Epithelial cell of proximal tubule (primary cell): ENCODE measurements around the gene KLHDC7A. TPM values are rescaled to one million over a fixed set of nuclear protein-coding genes. Genes with fewer than 3 reads are reported as not detected.
"Not testable (repeated sequence)": the region's sequence is repeated elsewhere in the genome, so short reads cannot be mapped to it uniquely, and the experiment has no call there.

ENCODE experiments used
- DNase-seq: peaks from one replicate; pipeline ENCODE4 v3.0.0-alpha.2; 2011; ENCODE audit warnings: low read depth
- H3K4me3 ChIP-seq: 2 replicates; pipeline ENCODE4 v1.5.1; 2011; ENCODE audit warnings: low read depth, mild to moderate bottlenecking, low read length
- total RNA-seq: library from RNA; depleted of rRNA; stranded (reverse); fragments of >200 nt; gene quantifications from 2 replicates; pipeline ENCODE4 v1.2.3, GENCODE V29; 2015
- TF ChIP-seq, protein P1 (sequence below): conservative IDR thresholded peaks from 2 replicates; pipeline ENCODE4 v1.5.1; 2012; ENCODE audit warnings: low read depth, mild to moderate bottlenecking, low read length

The KLHDC7A gene
- total RNA-seq, 1 donor from 2014 or later = 0.98 TPM

DNA sequence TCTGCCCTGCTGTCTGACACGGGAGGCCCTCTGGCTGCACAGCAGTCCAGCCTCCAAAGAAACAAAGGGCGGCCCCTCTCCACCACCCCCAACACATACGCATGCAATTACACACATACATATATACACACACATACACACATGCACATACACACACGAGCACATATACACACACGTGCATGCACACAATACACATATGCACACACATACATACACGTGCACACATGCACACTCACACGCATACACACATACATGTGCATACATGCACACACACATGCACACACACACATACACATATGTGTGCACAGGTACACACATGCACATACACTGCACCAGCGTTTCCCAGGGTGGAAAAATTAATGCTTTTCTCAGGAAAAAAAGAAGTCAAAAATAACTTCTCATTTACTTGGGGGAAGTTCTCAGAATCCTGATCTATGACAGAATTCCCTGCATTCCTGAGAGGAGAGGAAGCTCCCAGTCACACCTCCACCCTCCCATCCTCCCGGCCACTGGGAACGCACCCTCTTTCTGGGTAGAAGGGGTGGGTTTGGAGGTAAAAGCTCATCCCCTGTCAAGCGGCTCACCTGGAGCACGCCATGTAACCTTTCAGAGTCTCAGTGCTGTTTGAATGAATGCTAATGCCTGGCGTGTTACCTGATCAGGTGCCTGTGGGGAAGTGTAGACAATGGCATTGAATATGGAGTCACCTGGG, 33.1 kb upstream of the KLHDC7A start:
- TF ChIP-seq, protein P1, sequence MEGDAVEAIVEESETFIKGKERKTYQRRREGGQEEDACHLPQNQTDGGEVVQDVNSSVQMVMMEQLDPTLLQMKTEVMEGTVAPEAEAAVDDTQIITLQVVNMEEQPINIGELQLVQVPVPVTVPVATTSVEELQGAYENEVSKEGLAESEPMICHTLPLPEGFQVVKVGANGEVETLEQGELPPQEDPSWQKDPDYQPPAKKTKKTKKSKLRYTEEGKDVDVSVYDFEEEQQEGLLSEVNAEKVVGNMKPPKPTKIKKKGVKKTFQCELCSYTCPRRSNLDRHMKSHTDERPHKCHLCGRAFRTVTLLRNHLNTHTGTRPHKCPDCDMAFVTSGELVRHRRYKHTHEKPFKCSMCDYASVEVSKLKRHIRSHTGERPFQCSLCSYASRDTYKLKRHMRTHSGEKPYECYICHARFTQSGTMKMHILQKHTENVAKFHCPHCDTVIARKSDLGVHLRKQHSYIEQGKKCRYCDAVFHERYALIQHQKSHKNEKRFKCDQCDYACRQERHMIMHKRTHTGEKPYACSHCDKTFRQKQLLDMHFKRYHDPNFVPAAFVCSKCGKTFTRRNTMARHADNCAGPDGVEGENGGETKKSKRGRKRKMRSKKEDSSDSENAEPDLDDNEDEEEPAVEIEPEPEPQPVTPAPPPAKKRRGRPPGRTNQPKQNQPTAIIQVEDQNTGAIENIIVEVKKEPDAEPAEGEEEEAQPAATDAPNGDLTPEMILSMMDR = no peak
- H3K4me3 ChIP-seq = no peak overlapping the region
- DNase-seq = no peak

DNA sequence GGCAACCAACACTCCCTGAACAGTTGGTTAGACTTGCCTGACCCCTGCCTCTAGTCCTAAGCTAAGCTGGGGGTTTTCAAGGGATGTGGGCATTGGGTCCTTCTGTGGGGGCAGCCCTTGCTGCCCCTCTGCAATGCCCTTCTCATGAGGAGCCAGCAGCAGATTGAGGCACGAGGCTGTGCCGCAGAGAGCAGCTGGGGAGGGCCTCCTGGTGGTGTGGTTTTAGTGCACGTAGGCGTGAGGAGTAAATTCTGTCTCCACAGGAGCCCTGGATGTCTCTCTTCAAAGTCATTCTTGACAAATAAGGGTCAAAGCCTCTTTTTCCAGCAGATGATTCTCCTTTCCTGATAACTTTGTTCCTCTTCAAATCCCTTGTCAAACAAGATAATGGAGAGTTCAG, 31.8 kb upstream of the KLHDC7A start:
- no peak for DNase-seq
- H3K4me3 ChIP-seq = no peak overlapping the region
- TF ChIP-seq, protein P1 = no peak

DNA sequence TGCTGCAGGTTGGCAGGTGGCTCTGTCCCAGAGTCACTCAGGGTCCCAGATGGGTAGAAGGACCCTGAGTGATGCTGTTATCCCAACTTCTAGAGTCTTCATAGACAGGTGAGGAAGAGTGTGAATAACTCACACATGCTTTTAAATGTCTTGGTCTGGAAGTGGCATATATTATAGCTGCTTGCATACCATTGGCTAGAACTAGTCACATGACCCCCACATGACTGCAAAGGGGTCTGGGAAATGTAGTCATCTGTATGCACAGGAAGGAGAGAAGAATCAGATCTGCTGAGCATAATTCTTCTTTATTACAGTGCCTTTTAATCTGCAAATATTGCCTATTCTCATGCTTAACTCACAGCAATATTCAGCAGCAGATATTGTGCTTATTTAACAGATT, 28.2 kb upstream of the KLHDC7A start:
- peak; percentile 1 for DNase-seq

DNA sequence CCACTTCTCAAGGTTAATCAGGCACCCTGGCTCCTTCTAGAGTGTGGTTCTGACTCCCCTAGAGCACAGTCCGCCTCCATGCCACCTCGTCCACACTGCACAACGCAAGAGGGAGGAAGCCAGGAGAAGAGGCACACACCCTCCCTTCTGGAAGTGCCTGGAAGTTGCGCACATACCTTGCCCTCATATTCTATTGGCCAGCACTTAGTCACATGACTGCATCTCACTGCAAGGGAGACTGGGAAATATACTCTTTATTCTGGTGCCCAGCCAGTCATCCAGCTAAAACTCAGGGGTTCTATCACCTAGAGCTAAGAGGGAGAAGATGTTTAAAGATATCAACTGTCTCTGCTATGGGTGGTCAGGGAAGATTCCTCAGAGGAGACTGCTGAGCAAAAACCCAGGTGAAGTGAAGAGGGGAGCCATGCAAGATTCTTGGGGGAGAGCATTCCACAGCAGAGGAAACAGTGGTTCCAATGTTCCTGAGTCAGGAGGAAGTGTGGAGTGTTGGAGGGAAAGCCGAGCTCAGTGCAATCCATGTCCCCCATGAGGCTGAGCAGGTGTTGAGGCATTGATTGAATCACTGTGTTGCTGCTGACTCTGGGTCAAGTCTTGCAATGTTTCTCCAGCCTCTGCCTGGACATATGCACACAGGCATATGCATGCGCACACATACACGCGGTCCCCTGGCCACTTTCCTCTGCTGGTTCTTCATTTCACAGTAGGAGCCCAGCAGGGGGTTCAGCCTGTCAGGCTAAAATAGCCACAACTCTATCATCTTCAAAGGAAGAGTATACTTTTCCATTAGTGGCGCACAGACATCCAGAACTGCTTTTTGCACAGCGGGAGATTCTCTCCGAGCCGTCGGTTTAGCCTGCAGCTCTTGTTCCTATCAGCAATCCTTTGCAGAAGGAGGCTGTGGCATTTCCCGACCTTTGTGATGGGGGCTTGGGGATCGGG, 22.3 kb upstream of the KLHDC7A start:
- DNase-seq = no peak
- TF ChIP-seq, protein P1 = no peak
- H3K4me3 ChIP-seq = no peak overlapping the region

More for the DNA sequence above, 28.2 kb upstream of the KLHDC7A start:
- no peak overlapping the region for H3K4me3 ChIP-seq
- TF ChIP-seq, protein P1 = no peak

DNA sequence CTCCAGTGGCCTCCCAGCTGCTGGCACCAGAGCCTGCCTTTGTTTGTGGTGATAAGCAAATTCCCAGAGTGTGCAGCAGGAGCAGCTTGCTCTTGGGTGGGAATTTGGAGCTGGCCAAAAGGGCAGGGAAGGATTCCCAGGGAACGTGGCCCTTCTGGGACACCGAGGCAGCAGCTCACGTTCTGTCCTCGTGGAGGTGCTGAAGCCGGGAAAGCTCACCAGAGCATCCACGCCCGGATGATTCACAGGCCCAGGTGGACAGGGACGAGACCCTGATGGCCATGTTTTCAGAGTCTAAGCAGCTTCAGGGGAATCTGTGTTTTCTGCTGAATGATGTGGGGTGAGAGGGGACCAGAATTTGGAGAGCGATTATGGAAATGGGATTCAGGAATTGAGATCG, 19.1 kb upstream of the KLHDC7A start:
- H3K4me3 ChIP-seq = no peak overlapping the region
- DNase-seq = no peak
- TF ChIP-seq, protein P1 = no peak

DNA sequence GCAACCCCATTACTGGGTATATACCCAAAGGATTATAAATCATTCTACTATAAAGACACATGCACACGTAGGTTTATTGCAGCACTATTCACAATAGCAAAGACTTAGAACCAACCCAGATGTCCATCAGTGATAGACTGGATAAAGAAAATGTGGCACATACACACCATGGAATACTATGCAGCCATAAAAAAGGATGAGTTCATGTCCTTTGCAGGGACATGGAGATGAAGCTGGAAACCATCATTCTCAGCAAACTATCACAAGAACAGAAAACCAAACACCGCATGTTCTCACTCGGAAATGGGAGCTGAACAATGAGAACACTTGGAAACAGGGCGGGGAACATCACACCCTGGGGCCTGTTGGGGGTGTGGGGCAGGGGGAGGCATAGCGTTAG, 18.2 kb upstream of the KLHDC7A start:
- DNase-seq, H3K4me3 ChIP-seq: not testable (repeated sequence)

DNA sequence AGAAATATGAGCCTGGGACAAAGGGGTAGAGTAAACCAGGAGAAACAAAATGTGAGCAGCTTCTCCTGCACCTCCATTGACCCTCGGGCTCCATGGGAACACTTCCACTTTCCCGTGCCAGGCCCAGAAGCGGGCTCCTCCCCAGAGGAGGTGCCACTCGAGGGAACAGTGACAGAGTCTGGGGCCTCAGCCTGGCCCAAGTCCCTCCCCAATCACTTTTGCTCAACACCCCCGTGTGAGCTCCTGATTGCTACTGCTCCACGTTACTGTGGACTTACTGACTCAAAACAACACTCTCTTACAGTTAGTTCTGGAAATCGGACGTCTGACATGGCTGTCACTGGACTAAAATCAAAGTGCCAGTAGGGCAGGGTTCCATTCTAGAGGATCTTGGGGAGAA, 17.7 kb upstream of the KLHDC7A start:
- no peak overlapping the region for H3K4me3 ChIP-seq
- DNase-seq = no peak
- TF ChIP-seq, protein P1 = no peak
